ENCODE results near the gene TMEM121. TPM values are rescaled to one million over a fixed set of nuclear protein-coding genes. Genes with fewer than 3 reads are reported as not detected.

TMEM121 gene
- polyA plus RNA-seq, 1 of the 3 experiments (the other 2 are of a cell fraction) = 9.1 TPM

DNA sequence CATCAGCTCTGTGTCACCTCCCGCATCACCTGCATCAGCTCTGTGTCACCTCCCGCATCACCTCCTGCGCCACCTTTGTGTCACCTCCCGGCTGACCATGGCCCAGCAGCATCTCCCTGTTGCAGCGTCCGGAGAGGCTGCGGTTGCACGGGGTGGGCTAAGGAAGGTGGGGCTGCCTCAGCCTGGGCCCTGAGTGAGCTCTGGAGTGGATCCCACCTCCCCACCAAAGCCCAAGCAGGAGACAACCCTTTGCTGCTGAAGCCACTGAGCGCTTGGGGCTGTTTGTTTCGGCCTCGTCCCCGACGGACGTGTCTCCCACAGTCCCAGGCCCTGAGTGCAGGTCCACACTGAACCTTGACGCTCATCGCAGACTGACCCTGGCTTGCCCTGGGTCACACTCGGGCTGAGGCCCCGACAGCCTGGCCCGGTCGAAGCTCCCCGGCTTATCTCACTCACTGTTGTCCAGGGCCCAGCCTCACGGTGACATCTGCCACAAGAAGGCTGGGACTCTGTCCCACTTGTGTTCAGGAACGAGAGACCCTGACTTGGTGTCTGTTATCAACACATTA, 12.2 kb downstream of the TMEM121 start:
- H3K4me1 ChIP-seq (ENCODE audit: control insufficient read depth in 1 of 2, insufficient read depth in 2 of 2, low read depth in 1 of 2, low read length in 1 of 2) = no peaks in the 10 kb centered on the region; a peak in 1 of 4 replicates
- peaks cover 7% of the 10 kb centered on the region; the same call in 1 of the 2 replicates for H3K9me3 ChIP-seq
- CTCF ChIA-PET = interaction anchor here (0.6 to 3.6 kb wide), 10 partner anchors 10 to 117 kb away, joined by 3 to 27 read pairs (median 6); partner anchors contain the start of gene TMEM121
- DNase-seq = no peak
- H3K4me2 ChIP-seq = no peak overlapping the region
- H3K79me2 ChIP-seq (ENCODE audit: insufficient read depth) = no peaks in the 10 kb centered on the region
- no peaks in the 10 kb centered on the region for H3F3A ChIP-seq (replicated peaks; ENCODE audit: insufficient read depth)
- H3K9me2 ChIP-seq = no peaks in the 10 kb centered on the region
- H3K9ac ChIP-seq = no peak overlapping the region
- TF ChIP-seq, protein P1, sequence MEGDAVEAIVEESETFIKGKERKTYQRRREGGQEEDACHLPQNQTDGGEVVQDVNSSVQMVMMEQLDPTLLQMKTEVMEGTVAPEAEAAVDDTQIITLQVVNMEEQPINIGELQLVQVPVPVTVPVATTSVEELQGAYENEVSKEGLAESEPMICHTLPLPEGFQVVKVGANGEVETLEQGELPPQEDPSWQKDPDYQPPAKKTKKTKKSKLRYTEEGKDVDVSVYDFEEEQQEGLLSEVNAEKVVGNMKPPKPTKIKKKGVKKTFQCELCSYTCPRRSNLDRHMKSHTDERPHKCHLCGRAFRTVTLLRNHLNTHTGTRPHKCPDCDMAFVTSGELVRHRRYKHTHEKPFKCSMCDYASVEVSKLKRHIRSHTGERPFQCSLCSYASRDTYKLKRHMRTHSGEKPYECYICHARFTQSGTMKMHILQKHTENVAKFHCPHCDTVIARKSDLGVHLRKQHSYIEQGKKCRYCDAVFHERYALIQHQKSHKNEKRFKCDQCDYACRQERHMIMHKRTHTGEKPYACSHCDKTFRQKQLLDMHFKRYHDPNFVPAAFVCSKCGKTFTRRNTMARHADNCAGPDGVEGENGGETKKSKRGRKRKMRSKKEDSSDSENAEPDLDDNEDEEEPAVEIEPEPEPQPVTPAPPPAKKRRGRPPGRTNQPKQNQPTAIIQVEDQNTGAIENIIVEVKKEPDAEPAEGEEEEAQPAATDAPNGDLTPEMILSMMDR (IDR thresholded peaks at IDR 0.05) = no peak
- TF ChIP-seq, protein P2, sequence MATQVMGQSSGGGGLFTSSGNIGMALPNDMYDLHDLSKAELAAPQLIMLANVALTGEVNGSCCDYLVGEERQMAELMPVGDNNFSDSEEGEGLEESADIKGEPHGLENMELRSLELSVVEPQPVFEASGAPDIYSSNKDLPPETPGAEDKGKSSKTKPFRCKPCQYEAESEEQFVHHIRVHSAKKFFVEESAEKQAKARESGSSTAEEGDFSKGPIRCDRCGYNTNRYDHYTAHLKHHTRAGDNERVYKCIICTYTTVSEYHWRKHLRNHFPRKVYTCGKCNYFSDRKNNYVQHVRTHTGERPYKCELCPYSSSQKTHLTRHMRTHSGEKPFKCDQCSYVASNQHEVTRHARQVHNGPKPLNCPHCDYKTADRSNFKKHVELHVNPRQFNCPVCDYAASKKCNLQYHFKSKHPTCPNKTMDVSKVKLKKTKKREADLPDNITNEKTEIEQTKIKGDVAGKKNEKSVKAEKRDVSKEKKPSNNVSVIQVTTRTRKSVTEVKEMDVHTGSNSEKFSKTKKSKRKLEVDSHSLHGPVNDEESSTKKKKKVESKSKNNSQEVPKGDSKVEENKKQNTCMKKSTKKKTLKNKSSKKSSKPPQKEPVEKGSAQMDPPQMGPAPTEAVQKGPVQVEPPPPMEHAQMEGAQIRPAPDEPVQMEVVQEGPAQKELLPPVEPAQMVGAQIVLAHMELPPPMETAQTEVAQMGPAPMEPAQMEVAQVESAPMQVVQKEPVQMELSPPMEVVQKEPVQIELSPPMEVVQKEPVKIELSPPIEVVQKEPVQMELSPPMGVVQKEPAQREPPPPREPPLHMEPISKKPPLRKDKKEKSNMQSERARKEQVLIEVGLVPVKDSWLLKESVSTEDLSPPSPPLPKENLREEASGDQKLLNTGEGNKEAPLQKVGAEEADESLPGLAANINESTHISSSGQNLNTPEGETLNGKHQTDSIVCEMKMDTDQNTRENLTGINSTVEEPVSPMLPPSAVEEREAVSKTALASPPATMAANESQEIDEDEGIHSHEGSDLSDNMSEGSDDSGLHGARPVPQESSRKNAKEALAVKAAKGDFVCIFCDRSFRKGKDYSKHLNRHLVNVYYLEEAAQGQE (IDR thresholded peaks at IDR 0.05; ENCODE audit: low read depth, low read length) = no peak
- TF ChIP-seq, protein P3, sequence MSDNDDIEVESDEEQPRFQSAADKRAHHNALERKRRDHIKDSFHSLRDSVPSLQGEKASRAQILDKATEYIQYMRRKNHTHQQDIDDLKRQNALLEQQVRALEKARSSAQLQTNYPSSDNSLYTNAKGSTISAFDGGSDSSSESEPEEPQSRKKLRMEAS (IDR thresholded peaks at IDR 0.05; ENCODE audit: low read depth) = no peak
- TF ChIP-seq CHD2 (IDR thresholded peaks at IDR 0.05; ENCODE audit: low read length, partially characterized antibody) (no peak), NRF1 (IDR thresholded peaks at IDR 0.05; ENCODE audit: low read depth, low read length) (no peak), TEAD4 (IDR thresholded peaks at IDR 0.05; ENCODE audit: borderline replicate concordance, insufficient read depth) (no peak), RAD21 (IDR thresholded peaks at IDR 0.05; ENCODE audit: low read length) (no peak), FOXM1 (IDR thresholded peaks at IDR 0.05; ENCODE audit: low read depth) (no peak), RCOR1 (IDR thresholded peaks at IDR 0.05; ENCODE audit: low read length) (no peak), EZH2phosphoT487 (IDR thresholded peaks at IDR 0.05; ENCODE audit: borderline replicate concordance, low read depth) (no peak), JUND (IDR thresholded peaks at IDR 0.05) (no peak), SIN3A (IDR thresholded peaks at IDR 0.05; ENCODE audit: borderline replicate concordance, low read depth, low read length) (no peak), RFX5 (IDR thresholded peaks at IDR 0.05; ENCODE audit: low read length) (no peak), FOSL2 (IDR thresholded peaks at IDR 0.05; ENCODE audit: borderline replicate concordance, low read depth) (no peak), POLR2AphosphoS5 (IDR thresholded peaks at IDR 0.05; ENCODE audit: low read depth, low read length) (no peak), YY1 (IDR thresholded peaks at IDR 0.05; ENCODE audit: low read depth) (no peak)
- TF ChIP-seq, protein P4, sequence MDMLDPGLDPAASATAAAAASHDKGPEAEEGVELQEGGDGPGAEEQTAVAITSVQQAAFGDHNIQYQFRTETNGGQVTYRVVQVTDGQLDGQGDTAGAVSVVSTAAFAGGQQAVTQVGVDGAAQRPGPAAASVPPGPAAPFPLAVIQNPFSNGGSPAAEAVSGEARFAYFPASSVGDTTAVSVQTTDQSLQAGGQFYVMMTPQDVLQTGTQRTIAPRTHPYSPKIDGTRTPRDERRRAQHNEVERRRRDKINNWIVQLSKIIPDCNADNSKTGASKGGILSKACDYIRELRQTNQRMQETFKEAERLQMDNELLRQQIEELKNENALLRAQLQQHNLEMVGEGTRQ (IDR thresholded peaks at IDR 0.05; ENCODE audit: borderline replicate concordance, low read depth, low read length) = no peak
- TF ChIP-seq, protein P5, sequence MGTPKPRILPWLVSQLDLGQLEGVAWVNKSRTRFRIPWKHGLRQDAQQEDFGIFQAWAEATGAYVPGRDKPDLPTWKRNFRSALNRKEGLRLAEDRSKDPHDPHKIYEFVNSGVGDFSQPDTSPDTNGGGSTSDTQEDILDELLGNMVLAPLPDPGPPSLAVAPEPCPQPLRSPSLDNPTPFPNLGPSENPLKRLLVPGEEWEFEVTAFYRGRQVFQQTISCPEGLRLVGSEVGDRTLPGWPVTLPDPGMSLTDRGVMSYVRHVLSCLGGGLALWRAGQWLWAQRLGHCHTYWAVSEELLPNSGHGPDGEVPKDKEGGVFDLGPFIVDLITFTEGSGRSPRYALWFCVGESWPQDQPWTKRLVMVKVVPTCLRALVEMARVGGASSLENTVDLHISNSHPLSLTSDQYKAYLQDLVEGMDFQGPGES (IDR thresholded peaks at IDR 0.05; ENCODE audit: low read depth, low read length) = no peak
- H3K27me3 ChIP-seq (ENCODE audit: insufficient read depth) = peaks cover 10% of the 10 kb centered on the region; the same call in 1 of the 2 replicates
- no peaks in the 10 kb centered on the region for H3K36me3 ChIP-seq (replicated peaks in 1 of 2; ENCODE audit: control insufficient read depth in 1 of 2, insufficient read depth in 2 of 2, low read length in 1 of 2)
- POLR2A ChIA-PET = no interaction called here
- H3K4me3 ChIP-seq (ENCODE audit: low read depth in 2 of 2, low read length in 1 of 2) = no peak overlapping the region
- 59% methylated on average over 11 of the region's 23 CpGs for WGBS (ENCODE audit: low lambda C conversion rate)
- H3K27ac ChIP-seq (ENCODE audit: low read depth in 2 of 2, low read length in 1 of 2) = no peak overlapping the region
- no peak overlapping the region for H2AFZ ChIP-seq (ENCODE audit: low read depth)
- H4K20me1 ChIP-seq (ENCODE audit: insufficient read depth) = no peaks in the 10 kb centered on the region

Measured in SK-N-SH (cell line).